ENCODE measurements around the gene CEBPG.

GRCh38 chr19:33333642-33334041 is 39.9 kb upstream of the CEBPG start:
- TF ChIP-seq CTCF (conservative IDR thresholded peaks at IDR 0.05) = no peak
- TF ChIP-seq ZFX (IDR thresholded peaks at IDR 0.05) = no peak
